Omental fat pad (tissue), 4 donors: ENCODE results near the gene NDUFS3. TPM values are rescaled to one million over a fixed set of nuclear protein-coding genes. Genes with fewer than 3 reads are reported as not detected.
A peak's percentile ranks its signal among the peaks of the same experiment; 100 is the strongest.

Source experiments
- ATAC-seq: fragments of 150-250 bp; one replicate; pipeline ENCODE4 v1.9.1; 2016; ENCODE audit warnings: mild to moderate bottlenecking, moderate library complexity; ENCODE audit not compliant: low FRiP score
- DNase-seq: peaks from one replicate; pipeline ENCODE4 v3.0.0-alpha.2; 2019; ENCODE audit warnings: low spot score
- total RNA-seq, 4 donors: library from RNA; depleted of rRNA; stranded (reverse); fragments of >200 nt; gene quantifications; one replicate each; pipeline ENCODE4 v1.1.0, GENCODE V29; 2016
- TF ChIP-seq, protein P1 (sequence below), 3 donors: fragments of 450-650 bp; IDR thresholded peaks; one replicate each; pipeline ENCODE4 v1.5.1; 2016 to 2017; ENCODE audit warnings: antibody characterized with exemption in 3 of 3, mild to moderate bottlenecking in 3 of 3, moderate library complexity in 2 of 3

Gene NDUFS3
- total RNA-seq, 4 donors from 2014 or later: 46.4 to 51.9 (median 48.6) TPM

DNA sequence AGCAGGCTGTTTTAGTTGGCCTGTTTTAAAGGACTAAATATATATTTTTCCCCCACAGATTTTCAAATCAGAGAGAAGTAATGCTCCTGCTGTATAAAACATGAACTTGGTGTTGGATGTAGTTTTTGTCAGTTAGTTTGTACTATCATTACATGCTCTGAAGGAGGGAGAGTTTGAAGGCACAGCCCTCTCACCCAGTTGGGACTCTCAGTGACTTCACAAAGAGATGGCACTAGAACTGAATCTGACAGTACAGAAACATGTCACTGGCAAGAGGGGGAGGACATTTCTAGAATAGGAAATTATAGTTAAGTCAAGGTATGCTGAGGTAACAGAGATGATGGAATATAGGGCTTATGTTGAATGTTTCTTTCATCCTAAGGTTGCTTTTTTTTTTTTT, 36.4 kb downstream of the NDUFS3 start:
- TF ChIP-seq, protein P1, sequence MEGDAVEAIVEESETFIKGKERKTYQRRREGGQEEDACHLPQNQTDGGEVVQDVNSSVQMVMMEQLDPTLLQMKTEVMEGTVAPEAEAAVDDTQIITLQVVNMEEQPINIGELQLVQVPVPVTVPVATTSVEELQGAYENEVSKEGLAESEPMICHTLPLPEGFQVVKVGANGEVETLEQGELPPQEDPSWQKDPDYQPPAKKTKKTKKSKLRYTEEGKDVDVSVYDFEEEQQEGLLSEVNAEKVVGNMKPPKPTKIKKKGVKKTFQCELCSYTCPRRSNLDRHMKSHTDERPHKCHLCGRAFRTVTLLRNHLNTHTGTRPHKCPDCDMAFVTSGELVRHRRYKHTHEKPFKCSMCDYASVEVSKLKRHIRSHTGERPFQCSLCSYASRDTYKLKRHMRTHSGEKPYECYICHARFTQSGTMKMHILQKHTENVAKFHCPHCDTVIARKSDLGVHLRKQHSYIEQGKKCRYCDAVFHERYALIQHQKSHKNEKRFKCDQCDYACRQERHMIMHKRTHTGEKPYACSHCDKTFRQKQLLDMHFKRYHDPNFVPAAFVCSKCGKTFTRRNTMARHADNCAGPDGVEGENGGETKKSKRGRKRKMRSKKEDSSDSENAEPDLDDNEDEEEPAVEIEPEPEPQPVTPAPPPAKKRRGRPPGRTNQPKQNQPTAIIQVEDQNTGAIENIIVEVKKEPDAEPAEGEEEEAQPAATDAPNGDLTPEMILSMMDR (IDR thresholded peaks at IDR 0.05): no peak
- DNase-seq (no peak), ATAC-seq (no peak)

DNA sequence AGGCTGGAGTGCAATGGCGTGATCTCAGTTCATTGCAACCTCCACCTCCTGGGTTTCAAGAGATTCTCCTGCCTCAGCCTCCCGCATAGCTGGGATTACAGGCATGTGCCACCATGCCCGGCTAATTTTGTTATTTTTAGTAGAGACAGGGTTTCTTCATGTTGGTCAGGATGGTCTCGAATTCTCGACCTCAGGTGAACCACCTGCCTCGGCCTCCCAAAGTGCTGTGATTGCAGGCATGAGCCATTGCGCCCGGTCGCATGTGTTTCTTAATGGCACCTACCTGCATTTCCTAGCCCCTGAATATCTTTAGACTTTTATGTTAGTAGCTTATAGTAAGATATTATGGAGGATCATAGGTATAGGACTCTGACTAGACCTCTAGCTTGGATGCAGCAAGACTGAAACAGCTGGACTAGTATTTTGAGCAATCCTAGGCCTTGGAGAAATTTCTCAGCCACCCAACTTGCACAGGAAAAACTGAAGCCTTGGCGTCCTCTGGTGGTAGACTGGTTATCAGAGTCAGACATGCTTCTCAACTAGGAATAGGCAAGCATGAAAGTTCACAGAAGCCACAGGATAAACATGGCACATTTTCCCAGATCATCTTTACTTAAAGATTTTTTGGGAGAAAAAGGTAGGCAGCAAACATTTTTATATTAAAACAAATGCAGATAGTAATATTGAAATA, 38.0 kb downstream of the NDUFS3 start:
- TF ChIP-seq, protein P1 (IDR thresholded peaks at IDR 0.05): no peak
- peak; percentile 75 for ATAC-seq
- DNase-seq: no peak

DNA sequence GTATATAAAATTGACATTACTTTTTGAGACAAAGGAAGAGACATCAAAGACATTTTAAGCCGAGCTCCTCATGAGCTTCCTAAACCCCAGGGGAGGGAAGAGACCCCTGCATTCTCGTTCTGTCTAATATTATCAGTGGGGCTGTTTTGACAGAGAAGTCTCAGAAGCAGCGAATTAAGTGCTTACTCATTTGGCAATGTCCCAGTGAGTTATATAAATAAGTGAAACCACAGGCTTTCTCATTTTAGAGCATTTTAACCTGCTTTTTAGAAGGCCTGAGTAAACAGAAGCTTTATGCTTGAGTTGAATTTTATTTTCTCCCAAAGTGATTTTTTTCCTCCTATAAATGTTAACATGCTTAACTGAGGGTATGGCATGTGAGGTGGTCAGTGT, 38.5 kb downstream of the NDUFS3 start:
- TF ChIP-seq, protein P1 (IDR thresholded peaks at IDR 0.05): no peak
- DNase-seq (no peak), ATAC-seq (no peak)

DNA sequence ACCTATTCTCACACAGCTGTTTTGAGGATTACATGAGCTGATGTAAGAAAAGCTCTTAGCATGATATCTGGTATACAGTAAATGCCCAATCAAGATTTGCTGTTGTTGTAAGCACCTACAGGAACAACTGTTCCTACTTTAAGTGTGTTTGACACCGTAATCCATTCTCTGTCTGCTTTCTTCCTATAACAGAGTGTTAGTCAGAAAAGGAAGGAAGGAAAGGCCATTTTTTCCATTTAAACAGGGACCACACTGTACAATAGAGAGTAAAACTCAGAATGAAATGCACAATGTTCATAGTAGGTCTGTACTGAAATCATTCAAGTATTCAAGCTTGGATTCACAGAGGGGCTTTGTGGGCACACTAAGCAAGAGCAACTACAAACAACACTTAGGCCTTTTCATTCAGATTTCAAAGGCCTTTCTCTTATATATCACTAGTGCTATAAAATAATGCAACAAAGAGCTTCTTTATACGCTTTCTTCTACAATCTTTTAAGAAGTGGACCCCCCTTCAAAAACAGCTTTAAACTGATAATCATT, 42.0 kb downstream of the NDUFS3 start:
- TF ChIP-seq, protein P1 (IDR thresholded peaks at IDR 0.05): no peak
- no peak for DNase-seq
- no peak for ATAC-seq

DNA sequence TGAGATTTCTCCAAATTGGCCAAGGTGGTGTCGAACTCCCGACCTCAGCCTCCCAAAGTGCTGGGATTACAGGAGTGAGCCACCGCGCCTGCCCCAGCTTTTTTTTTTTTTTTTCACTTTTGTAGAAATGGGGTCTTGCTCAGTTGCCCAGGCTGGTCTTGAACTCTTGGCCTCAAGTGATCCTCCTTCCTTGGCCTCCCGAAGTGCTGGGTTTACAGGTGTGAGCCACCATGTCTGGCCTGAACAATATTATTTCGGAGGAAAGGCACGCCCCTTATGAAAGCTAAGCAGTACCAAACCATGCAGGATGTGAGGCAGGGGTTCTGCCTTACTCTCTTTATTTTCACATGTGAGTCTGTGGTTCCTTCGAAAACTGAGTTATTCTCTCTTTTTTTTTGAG, 47.4 kb downstream of the NDUFS3 start:
- DNase-seq (no peak), ATAC-seq (no peak)
- TF ChIP-seq, protein P1 (IDR thresholded peaks at IDR 0.05): no peak

DNA sequence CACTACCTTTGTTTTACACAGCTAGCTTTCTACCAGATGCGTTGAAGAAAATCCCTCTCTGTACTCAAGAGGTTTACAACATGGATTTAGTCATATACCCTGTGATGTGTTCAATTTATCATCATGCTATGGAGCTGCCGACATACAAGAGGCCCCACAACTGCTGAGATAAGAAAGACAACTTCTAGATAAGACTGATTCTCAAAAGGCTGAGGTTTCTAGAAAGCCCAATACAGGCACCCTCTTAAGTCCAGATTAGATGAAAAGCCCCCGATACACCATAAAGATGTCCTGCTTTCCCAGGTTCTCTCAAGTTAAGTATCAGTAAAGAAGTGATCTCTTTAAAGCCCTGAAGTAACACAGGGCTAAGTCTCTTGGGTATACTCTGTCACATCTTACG, 49.2 kb downstream of the NDUFS3 start:
- DNase-seq (no peak), ATAC-seq (no peak)
- TF ChIP-seq, protein P1 (IDR thresholded peaks at IDR 0.05): no peak

DNA sequence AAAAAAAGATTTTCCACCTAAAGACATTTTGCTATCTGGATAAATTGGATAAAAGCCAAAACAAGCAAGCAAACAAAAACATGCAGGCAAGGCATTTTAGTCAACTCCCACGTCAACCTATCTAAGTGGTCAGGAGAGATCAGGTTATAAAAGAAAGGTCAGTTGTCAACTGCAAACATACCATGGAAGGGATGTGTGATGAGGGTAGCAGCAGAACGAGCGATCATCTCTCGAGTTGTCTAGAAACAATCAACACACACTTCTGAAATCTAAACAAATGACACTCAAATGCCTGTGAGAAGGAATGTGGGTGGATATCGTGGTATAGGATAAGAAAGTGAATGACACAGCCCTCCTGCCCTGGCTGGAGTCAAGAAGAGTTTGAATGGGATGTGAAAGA, 52.6 kb downstream of the NDUFS3 start:
- ATAC-seq (no peak), DNase-seq (no peak)
- TF ChIP-seq, protein P1 (IDR thresholded peaks at IDR 0.05): no peak
